HG03378 (cell line): Measurements from ENCODE around the gene EXD2.
"Not testable (repeated sequence)": the region's sequence is repeated elsewhere in the genome, so short reads cannot be mapped to it uniquely, and the experiment has no call there.

ENCODE experiments used
- ATAC-seq: cut with Tn5 transposase; IDR thresholded peaks from one replicate; pipeline ENCODE4 v1.9.1; 2021; ENCODE audit warnings: mild to moderate bottlenecking, moderate library complexity; ENCODE audit not compliant: unreplicated experiment

The EXD2 gene

GRCh38 chr14:69190191-69190590 is 1.1 kb upstream of the EXD2 start:
- no peak for ATAC-seq

DNA sequence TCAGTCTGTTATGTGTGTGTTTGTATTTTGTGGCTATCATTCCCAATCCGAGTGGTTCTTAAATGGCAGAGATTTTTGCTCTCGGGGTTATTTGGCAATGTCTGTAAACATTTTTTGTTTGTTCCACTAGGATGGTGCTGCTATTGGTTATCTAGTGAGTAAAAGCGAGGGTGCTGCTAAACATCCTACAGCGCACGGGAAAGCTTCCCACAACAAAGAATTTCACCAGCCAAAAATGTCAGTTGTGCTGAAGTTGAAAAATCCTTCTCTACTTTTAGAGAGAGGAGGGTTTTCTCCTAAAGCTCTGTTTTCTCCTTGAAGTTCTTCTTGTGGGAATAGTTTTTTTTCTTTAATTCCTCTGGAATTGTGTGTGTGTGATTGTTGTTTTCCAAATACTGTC is 2.4 kb downstream of the EXD2 start:
- no peak for ATAC-seq

GRCh38 chr14:69199786-69200185 is 8.5 kb downstream of the EXD2 start:
- no peak for ATAC-seq

DNA sequence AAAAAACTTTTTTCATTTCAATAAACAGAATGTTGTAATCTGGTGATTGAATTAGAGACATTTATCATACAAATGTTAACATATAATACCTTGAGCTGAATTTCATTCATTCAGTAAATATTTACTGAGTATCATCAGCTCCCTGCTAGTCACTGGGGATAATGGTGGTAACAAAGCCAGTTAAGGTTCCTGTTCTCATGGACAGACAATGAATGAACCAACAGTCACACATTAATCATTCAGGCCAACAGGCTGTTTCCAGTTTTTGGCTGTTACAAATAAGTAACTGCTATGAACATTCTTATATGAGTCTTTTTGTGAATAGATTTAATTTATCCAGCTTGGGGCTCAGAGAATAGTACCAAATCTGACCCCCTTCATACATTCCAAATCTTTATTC is 13.5 kb downstream of the EXD2 start:
- no peak for ATAC-seq

- ATAC-seq: no peak
Measured at GRCh38 chr14:69207435-69208041, 16.2 kb downstream of the EXD2 start.

DNA sequence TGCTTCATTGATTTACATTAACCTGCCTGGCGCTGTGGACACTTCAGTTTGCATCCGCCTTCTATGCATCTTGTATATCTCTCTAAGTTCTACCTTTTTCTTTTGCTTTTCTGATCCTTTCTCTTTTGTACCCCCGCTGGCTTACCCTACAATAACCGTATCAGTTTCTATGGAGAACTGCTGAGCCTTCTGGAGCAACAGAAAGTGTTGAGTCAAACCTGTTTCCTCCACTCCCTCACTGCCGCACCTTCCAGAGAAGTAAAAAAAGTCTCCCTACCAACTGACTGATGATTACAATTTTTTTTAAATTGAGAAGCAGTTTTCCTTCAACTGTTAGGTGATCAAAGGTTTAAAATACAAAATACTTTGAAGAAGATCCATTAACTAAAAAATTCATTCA is 17.4 kb downstream of the EXD2 start:
- ATAC-seq: no peak

- no peak for ATAC-seq
Measured at GRCh38 chr14:69214393-69214792, 23.1 kb downstream of the EXD2 start.

GRCh38 chr14:69217663-69218062 is 26.4 kb downstream of the EXD2 start:
- not testable (repeated sequence) for ATAC-seq

DNA sequence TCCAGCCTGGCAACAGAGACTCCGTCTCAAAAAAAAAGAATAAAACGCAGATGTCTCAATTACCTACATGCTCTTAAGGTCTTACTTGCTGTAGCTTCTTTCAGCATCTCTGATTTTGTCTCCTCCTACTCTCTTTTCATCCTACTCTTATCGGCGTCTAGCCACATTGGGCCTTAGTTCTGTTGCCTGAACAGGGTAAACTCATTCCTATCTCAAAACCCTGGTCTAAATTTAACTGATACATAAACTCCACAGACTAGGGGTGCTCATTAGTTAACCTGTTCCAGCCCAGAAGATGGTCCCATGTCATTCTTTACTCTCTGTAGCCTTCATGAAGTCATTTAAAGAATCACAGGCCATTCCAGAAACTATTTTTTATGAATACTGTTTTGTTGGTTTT is 33.6 kb downstream of the EXD2 start:
- no peak for ATAC-seq

- ATAC-seq: no peak
Measured at GRCh38 chr14:69226178-69226577, 34.9 kb downstream of the EXD2 start.

- ATAC-seq: no peak
Measured at GRCh38 chr14:69226736-69227135, 35.4 kb downstream of the EXD2 start.

- ATAC-seq: no peak
Measured at GRCh38 chr14:69231486-69231885, 40.2 kb downstream of the EXD2 start.

- no peak for ATAC-seq
Measured at GRCh38 chr14:69232388-69232787, 41.1 kb downstream of the EXD2 start.

GRCh38 chr14:69234106-69234505 is 42.8 kb downstream of the EXD2 start:
- ATAC-seq: no peak

- no peak for ATAC-seq
Measured at GRCh38 chr14:69235708-69236107, 44.4 kb downstream of the EXD2 start.

- no peak for ATAC-seq
Measured at GRCh38 chr14:69237142-69237541, 45.8 kb downstream of the EXD2 start.

GRCh38 chr14:69237584-69237983 is 46.3 kb downstream of the EXD2 start:
- ATAC-seq: no peak

DNA sequence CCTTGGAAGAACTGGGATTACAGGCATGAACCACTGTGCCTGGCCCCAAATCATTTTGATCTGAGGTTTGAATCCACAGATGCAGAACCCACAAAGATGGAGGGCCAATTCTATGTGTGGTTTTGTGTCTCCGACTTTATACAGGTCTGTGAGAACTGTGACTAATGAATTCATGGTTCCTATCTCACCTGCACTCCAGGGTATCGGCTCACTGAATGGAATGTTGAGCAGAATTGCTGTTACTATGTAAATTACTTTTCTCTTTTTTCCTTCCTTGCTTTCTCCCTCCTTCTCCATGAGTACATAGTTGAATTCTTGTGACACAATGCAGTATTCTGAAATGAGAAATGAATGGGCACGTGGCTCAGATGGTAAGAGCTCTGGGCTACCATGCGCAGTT is 47.6 kb downstream of the EXD2 start:
- ATAC-seq: no peak

DNA sequence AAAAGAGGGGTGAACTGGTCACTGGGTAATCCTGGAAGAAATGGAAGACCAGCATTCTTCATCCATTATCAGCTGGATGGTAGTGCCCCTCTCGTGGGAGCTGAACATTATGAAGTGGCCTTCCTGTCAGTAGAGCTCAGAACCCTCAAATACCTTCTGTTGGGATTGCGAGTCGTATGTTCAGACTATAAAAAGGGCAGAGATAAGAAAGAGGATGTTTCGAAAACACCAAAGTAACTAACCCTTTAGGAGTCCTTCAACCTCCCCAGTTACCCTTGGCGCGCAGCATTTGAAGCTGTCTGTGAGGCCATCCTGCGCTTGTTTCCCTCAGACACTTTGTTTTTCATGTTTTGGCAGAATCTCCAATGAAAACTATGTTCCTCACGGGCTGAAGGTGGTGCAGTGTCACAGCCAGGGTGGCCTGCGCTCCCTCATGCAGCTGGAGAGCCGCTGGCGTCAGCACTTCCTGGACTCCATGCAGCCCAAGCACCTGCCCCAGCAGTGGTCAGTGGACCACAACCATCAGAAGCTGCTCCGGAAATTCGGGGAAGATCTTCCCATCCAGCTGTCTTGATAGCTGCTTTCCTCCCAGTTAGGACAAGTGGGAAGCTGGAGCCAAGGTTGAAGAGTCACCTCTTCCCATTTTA is 49.4 kb downstream of the EXD2 start:
- no peak for ATAC-seq

DNA sequence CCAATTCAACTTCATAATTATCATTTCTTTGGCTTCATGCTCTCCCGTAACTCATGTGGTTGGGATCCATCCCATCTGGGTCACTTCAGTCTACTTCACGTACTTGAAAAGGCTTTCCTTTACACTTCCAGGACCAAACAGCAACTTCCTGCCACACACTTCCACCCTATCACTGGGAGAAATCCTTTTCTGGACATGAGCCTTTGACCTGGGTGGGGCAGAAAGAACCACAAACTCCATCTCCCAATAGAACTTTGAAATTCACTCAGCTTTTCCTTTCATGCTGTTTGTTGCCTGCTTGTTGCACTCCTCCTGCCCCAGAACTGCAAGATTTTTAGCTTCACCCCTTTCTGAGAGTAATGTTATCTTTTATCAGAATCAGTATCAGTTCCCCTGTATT is 50.3 kb downstream of the EXD2 start:
- no peak for ATAC-seq

DNA sequence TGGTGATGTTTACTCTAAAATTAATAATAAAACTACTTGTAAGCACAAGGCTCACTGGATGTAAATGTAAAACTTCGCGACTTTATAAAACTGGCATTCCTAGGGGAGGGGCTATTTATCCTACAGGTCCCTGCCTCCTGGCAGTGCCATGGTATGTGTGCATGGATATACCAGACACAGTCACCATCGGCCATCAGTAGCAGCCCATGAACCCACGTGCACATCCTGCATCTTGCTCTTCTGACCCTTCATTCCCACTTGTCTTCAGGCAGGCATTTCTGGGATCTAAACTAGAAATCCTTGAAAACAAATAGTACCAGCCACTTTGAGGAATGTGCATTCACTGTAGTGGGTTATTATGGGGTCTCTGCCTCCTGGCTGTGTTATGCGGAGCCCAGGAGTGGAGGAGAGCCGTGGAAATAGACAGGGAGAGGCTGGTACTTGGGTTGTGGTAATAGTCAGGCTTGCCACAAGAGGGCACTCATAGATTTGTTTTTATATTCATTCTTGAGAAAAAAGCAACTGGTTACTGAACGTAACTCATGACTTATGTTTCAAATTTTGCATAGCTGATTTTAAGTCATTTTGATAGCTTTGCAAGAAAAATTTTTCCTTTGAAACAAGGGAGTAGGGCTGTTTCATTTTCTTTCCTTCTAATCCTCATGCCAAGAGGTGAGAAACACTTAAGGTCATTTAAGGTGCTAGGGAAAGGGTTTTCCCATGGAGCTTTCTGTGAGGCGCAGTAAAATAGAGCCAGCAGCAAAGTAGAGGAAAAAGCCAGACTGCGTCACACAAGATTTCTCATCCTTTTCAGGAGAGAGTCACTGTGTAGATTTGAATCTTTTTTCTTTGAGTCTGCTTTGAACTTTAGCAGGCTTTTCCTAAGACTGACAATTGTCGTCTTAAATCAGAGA is 51.3 kb downstream of the EXD2 start:
- ATAC-seq: no peak

DNA sequence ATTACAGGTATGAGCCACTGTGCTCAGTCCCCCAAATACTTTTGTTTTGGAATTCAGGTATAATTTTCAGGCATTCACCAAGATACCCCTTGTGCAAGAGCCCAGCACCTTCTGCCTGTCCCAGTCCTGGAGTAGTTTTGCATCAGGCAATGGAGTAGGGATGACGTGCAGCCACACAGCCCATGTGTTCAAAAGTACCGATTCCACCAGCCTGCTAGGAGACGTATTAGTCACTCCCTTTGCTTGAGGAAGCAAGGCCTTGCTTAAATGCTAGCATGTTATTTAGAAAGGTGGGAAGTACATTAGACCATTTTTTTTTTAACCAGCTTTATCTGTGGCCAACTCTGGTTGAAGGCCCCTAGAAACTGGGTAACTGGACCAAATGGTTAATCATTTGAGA is 53.6 kb downstream of the EXD2 start:
- no peak for ATAC-seq
